GM23338 (cell line): ENCODE data around the gene LASP1NB.

Source experiments
- EZH2 ChIP-seq: fragments of 200-600 bp; sonication (generic); IDR thresholded peaks from one replicate; pipeline ENCODE4 v1.8.0; 2017; ENCODE audit warnings: antibody characterized with exemption, mild to moderate bottlenecking, low read depth; ENCODE audit not compliant: unreplicated experiment
- EZH2phosphoT487 ChIP-seq: fragments of 200-600 bp; sonication (generic); IDR thresholded peaks from one replicate; pipeline ENCODE4 v1.8.1; 2018; ENCODE audit warnings: antibody characterized with exemption; ENCODE audit not compliant: unreplicated experiment
- JUNB ChIP-seq: IDR thresholded peaks from one replicate; pipeline ENCODE4 v1.6.1; 2016; ENCODE audit warnings: antibody characterized with exemption; ENCODE audit not compliant: unreplicated experiment
- NANOG ChIP-seq: IDR thresholded peaks from 2 replicates; pipeline ENCODE4 v1.6.1; 2016; ENCODE audit warnings: antibody characterized with exemption, borderline replicate concordance
- POLR2AphosphoS5 ChIP-seq: IDR thresholded peaks from 2 replicates; pipeline ENCODE4 v1.6.1; 2016; ENCODE audit warnings: antibody characterized with exemption, low read depth
- REST ChIP-seq: IDR thresholded peaks from one replicate; pipeline ENCODE4 v1.6.1; 2018; ENCODE audit warnings: antibody characterized with exemption; ENCODE audit not compliant: unreplicated experiment
- STAT1 ChIP-seq: IDR thresholded peaks from one replicate; pipeline ENCODE4 v1.6.1; 2016; ENCODE audit warnings: antibody characterized with exemption; ENCODE audit not compliant: unreplicated experiment
- ZNF114 ChIP-seq: fragments of 250-450 bp; sonication (Bioruptor Pico); IDR thresholded peaks from 2 replicates; pipeline ENCODE4 v1.5.0; 2020; ENCODE audit warnings: mild to moderate bottlenecking, moderate library complexity
- TF ChIP-seq, protein P1 (sequence below): fragments of 250-450 bp; sonication (Bioruptor Pico); IDR thresholded peaks from 2 replicates; pipeline ENCODE4 v1.5.0; 2020; ENCODE audit warnings: mild to moderate bottlenecking, moderate library complexity
- TF ChIP-seq, protein P2 (sequence below): IDR thresholded peaks from 2 replicates; pipeline ENCODE4 v1.6.1; 2016; ENCODE audit warnings: antibody characterized with exemption

The LASP1NB gene

DNA sequence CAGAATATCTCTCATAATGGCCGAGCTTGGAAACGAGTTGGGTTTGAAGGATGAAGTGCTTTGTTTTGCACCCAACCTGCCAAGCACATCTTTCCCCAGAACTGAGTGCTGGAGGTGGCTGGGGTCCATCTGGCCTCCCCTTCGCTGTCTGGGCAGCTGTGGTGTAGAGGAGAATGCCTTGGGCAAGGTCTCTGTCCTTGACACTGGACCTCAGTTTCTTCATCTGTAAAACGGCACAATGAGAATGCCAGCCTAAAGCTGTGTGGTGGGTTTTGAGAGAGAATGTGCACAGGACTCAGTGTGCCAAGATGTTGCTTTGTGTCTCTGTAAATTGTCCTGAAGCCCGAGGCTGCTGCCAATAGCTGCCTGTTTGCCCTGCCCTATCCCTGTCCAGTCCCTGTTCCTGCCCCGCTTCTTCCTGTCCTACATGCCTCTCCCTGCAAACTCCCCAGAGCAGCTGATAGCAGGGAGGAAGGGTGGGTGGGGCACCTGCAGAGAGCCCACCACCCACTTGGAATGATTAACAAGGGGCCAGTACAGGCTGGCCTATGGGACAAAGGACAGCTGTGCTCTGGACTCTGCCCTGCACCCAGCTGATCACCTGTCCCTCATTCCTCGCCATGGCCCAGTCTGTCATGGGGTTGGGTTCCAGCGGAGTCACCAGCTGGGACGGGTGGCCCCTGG lies 40.2 kb upstream of the LASP1NB start (continued):
- TF ChIP-seq, protein P1, sequence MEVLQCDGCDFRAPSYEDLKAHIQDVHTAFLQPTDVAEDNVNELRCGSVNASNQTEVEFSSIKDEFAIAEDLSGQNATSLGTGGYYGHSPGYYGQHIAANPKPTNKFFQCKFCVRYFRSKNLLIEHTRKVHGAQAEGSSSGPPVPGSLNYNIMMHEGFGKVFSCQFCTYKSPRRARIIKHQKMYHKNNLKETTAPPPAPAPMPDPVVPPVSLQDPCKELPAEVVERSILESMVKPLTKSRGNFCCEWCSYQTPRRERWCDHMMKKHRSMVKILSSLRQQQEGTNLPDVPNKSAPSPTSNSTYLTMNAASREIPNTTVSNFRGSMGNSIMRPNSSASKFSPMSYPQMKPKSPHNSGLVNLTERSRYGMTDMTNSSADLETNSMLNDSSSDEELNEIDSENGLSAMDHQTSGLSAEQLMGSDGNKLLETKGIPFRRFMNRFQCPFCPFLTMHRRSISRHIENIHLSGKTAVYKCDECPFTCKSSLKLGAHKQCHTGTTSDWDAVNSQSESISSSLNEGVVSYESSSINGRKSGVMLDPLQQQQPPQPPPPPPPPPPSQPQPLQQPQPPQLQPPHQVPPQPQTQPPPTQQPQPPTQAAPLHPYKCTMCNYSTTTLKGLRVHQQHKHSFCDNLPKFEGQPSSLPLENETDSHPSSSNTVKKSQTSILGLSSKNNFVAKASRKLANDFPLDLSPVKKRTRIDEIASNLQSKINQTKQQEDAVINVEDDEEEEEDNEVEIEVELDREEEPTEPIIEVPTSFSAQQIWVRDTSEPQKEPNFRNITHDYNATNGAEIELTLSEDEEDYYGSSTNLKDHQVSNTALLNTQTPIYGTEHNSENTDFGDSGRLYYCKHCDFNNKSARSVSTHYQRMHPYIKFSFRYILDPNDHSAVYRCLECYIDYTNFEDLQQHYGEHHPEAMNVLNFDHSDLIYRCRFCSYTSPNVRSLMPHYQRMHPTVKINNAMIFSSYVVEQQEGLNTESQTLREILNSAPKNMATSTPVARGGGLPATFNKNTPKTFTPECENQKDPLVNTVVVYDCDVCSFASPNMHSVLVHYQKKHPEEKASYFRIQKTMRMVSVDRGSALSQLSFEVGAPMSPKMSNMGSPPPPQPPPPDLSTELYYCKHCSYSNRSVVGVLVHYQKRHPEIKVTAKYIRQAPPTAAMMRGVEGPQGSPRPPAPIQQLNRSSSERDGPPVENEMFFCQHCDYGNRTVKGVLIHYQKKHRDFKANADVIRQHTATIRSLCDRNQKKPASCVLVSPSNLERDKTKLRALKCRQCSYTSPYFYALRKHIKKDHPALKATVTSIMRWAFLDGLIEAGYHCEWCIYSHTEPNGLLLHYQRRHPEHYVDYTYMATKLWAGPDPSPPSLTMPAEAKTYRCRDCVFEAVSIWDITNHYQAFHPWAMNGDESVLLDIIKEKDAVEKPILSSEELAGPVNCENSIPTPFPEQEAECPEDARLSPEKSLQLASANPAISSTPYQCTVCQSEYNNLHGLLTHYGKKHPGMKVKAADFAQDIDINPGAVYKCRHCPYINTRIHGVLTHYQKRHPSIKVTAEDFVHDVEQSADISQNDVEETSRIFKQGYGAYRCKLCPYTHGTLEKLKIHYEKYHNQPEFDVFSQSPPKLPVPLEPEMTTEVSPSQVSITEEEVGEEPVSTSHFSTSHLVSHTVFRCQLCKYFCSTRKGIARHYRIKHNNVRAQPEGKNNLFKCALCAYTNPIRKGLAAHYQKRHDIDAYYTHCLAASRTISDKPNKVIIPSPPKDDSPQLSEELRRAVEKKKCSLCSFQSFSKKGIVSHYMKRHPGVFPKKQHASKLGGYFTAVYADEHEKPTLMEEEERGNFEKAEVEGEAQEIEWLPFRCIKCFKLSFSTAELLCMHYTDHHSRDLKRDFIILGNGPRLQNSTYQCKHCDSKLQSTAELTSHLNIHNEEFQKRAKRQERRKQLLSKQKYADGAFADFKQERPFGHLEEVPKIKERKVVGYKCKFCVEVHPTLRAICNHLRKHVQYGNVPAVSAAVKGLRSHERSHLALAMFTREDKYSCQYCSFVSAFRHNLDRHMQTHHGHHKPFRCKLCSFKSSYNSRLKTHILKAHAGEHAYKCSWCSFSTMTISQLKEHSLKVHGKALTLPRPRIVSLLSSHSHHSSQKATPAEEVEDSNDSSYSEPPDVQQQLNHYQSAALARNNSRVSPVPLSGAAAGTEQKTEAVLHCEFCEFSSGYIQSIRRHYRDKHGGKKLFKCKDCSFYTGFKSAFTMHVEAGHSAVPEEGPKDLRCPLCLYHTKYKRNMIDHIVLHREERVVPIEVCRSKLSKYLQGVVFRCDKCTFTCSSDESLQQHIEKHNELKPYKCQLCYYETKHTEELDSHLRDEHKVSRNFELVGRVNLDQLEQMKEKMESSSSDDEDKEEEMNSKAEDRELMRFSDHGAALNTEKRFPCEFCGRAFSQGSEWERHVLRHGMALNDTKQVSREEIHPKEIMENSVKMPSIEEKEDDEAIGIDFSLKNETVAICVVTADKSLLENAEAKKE (CRISPR knock-in tag): no peak
- TF ChIP-seq STAT1 (no peak), POLR2AphosphoS5 (no peak), REST (no peak), JUNB (no peak), EZH2 (no peak), ZNF114 (CRISPR knock-in tag) (no peak), EZH2phosphoT487 (no peak), NANOG (no peak)
- TF ChIP-seq, protein P2, sequence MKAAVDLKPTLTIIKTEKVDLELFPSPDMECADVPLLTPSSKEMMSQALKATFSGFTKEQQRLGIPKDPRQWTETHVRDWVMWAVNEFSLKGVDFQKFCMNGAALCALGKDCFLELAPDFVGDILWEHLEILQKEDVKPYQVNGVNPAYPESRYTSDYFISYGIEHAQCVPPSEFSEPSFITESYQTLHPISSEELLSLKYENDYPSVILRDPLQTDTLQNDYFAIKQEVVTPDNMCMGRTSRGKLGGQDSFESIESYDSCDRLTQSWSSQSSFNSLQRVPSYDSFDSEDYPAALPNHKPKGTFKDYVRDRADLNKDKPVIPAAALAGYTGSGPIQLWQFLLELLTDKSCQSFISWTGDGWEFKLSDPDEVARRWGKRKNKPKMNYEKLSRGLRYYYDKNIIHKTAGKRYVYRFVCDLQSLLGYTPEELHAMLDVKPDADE: no peak
